Measurements from ENCODE around the gene SLC24A3. TPM values are rescaled to one million over a fixed set of nuclear protein-coding genes. Genes with fewer than 3 reads are reported as not detected.
"Not testable (repeated sequence)": the region's sequence is repeated elsewhere in the genome, so short reads cannot be mapped to it uniquely, and the experiment has no call there.

SLC24A3 gene
- total RNA-seq, 1 donor from 2014 or later, result 0.11 TPM

- no peak for DNase-seq (ENCODE audit: extremely low spot score, unreplicated experiment)
- no peaks in the 10 kb centered on the region for H3K36me3 Mint-ChIP-seq (ENCODE audit: unreplicated experiment)
- no peaks in the 10 kb centered on the region for H3K9me3 Mint-ChIP-seq (ENCODE audit: unreplicated experiment)
- peaks cover 49% of the 10 kb centered on the region for H3K27me3 Mint-ChIP-seq (ENCODE audit: unreplicated experiment)
- no peak for TF ChIP-seq CTCF (IDR thresholded peaks at IDR 0.05)
- no peaks in the 10 kb centered on the region for H3K4me1 Mint-ChIP-seq (ENCODE audit: unreplicated experiment)
- no peak overlapping the region for H3K4me3 Mint-ChIP-seq (ENCODE audit: unreplicated experiment)
- H3K27ac Mint-ChIP-seq (ENCODE audit: unreplicated experiment), result no peak overlapping the region
Observed at GRCh38 chr20:19676202-19676601, 463.8 kb downstream of the SLC24A3 start.

GRCh38 chr20:19677336-19677735 is 464.9 kb downstream of the SLC24A3 start:
- peaks cover 47% of the 10 kb centered on the region for H3K27me3 Mint-ChIP-seq (ENCODE audit: unreplicated experiment)
- H3K36me3 Mint-ChIP-seq (ENCODE audit: unreplicated experiment), result no peaks in the 10 kb centered on the region
- H3K4me1 Mint-ChIP-seq (ENCODE audit: unreplicated experiment), result no peaks in the 10 kb centered on the region
- no peaks in the 10 kb centered on the region for H3K9me3 Mint-ChIP-seq (ENCODE audit: unreplicated experiment)
- H3K27ac Mint-ChIP-seq (ENCODE audit: unreplicated experiment), result no peak overlapping the region
- no peak for TF ChIP-seq CTCF (IDR thresholded peaks at IDR 0.05)
- no peak for DNase-seq (ENCODE audit: extremely low spot score, unreplicated experiment)
- H3K4me3 Mint-ChIP-seq (ENCODE audit: unreplicated experiment), result no peak overlapping the region

GRCh38 chr20:19678591-19678990 is 466.1 kb downstream of the SLC24A3 start:
- H3K36me3 Mint-ChIP-seq (ENCODE audit: unreplicated experiment); H3K4me1 Mint-ChIP-seq (ENCODE audit: unreplicated experiment): not testable (repeated sequence)

GRCh38 chr20:19679900-19680495 is 467.6 kb downstream of the SLC24A3 start:
- no peak for DNase-seq (ENCODE audit: extremely low spot score, unreplicated experiment)
- Mint-ChIP-seq H3K36me3 (ENCODE audit: unreplicated experiment) (no peaks in the 10 kb centered on the region), H3K4me3 (ENCODE audit: unreplicated experiment) (no peak overlapping the region), H3K4me1 (ENCODE audit: unreplicated experiment) (no peaks in the 10 kb centered on the region), H3K27ac (ENCODE audit: unreplicated experiment) (no peak overlapping the region), H3K27me3 (ENCODE audit: unreplicated experiment) (peaks cover 51% of the 10 kb centered on the region), H3K9me3 (ENCODE audit: unreplicated experiment) (peaks cover 3% of the 10 kb centered on the region)
- TF ChIP-seq CTCF (IDR thresholded peaks at IDR 0.05), result no peak

More at GRCh38 chr20:19678591-19678990, 466.1 kb downstream of the SLC24A3 start:
- DNase-seq (ENCODE audit: extremely low spot score, unreplicated experiment); H3K27ac Mint-ChIP-seq (ENCODE audit: unreplicated experiment); H3K9me3 Mint-ChIP-seq (ENCODE audit: unreplicated experiment); H3K4me3 Mint-ChIP-seq (ENCODE audit: unreplicated experiment): not testable (repeated sequence)
- peaks cover 39% of the 10 kb centered on the region for H3K27me3 Mint-ChIP-seq (ENCODE audit: unreplicated experiment)

- Mint-ChIP-seq H3K27me3 (ENCODE audit: unreplicated experiment) (peaks cover 43% of the 10 kb centered on the region), H3K4me1 (ENCODE audit: unreplicated experiment) (no peaks in the 10 kb centered on the region), H3K27ac (ENCODE audit: unreplicated experiment) (no peak overlapping the region), H3K9me3 (ENCODE audit: unreplicated experiment) (peaks cover 4% of the 10 kb centered on the region), H3K36me3 (ENCODE audit: unreplicated experiment) (no peaks in the 10 kb centered on the region), H3K4me3 (ENCODE audit: unreplicated experiment) (no peak overlapping the region)
- TF ChIP-seq CTCF (IDR thresholded peaks at IDR 0.05), result no peak
- DNase-seq (ENCODE audit: extremely low spot score, unreplicated experiment), result no peak
Observed at GRCh38 chr20:19682249-19682648, 469.8 kb downstream of the SLC24A3 start.
